Stomach smooth muscle (tissue), 2 donors: ENCODE results near the gene TINAG.

ENCODE experiments used
- H3K27ac ChIP-seq: one replicate; pipeline ENCODE4 v1.7.0; 2013; ENCODE audit warnings: mild to moderate bottlenecking, low read length, inconsistent platforms
- H3K27me3 ChIP-seq, 2 donors: one replicate each; pipeline ENCODE4 v1.7.0; 2013; ENCODE audit warnings: low read length in 2 of 2; ENCODE audit not compliant: insufficient read depth in 2 of 2, control insufficient read depth in 1 of 2
- H3K36me3 ChIP-seq, 2 donors: one replicate each; pipeline ENCODE4 v1.7.0; 2013; ENCODE audit warnings: low read length in 2 of 2; ENCODE audit not compliant: control insufficient read depth in 2 of 2, insufficient read depth in 2 of 2
- H3K4me1 ChIP-seq: one replicate; pipeline ENCODE4 v1.7.0; 2013; ENCODE audit warnings: low read length; ENCODE audit not compliant: control insufficient read depth, insufficient read depth
- H3K4me3 ChIP-seq, 2 donors: one replicate each; pipeline ENCODE4 v1.7.0; 2013; ENCODE audit warnings: low read length in 2 of 2
- H3K9ac ChIP-seq, 2 donors: one replicate each; pipeline ENCODE4 v1.7.0; 2013; ENCODE audit warnings: low read length in 2 of 2, mild to moderate bottlenecking in 1 of 2
- H3K9me3 ChIP-seq, 2 donors: one replicate each; pipeline ENCODE4 v1.7.0; 2013; ENCODE audit warnings: low read length in 2 of 2; ENCODE audit not compliant: control insufficient read depth in 2 of 2
- donor health status: healthy.
- donor health status: Pancreatic carcinoma.

Gene TINAG

DNA sequence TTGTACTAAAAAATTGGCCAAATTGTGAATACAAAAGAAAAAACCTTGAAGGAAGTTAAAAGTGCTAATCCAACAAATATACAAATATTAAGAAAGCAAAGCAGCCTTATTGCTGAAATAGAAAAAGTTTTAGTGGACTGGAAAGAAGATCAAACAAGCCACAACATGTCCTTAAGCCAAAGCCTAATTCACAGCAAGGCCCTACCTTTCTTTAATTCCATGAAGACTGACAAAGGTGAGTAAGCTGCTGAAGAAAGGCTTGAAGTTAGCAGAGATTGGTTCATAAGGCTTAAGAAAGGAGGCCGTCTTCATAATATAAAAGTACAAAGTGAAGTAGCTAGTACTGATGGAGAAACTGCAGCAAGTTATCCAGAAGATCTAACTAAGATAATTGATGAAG is 53.5 kb downstream of the TINAG start:
- Histone ChIP-seq H3K9me3 (no peaks in the 10 kb centered on the region), H3K4me3 (no peak overlapping the region), H3K27me3 (no peaks in the 10 kb centered on the region), H3K36me3 (no peaks in the 10 kb centered on the region), H3K4me1 (no peaks in the 10 kb centered on the region), H3K27ac (no peak overlapping the region), H3K9ac (no peak overlapping the region)

DNA sequence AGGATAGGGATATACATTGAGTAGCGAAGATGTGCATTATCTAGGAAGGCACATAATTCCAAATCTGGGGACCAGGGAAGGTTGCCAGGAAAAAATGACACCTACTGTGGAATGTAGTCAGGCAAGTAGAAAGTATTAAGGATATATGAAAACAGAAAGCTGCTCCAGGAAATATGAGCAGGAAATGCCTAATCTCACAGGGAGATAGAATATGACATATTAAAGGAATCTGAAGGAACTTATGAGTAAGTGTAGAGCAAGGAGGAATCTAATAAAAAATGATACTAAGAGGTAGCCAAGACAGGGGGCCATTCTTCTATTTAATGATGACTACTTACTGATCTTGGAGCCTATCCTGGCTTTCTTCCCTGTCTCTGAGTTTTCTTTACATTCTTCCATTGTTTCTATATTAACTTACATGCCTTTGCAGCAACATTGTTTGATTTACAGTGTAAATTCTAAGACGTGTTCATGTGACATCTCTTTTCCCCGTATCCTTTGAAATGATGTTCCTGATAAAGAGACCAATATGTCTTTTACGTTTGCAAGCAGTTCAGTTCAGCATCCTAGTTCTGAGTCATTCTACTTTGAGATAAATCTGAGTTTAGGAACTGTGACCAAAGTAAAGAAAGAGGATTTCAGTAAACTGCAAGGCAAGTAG is 58.6 kb downstream of the TINAG start:
- H3K4me3 ChIP-seq = no peak overlapping the region
- no peak overlapping the region for H3K9ac ChIP-seq
- no peaks in the 10 kb centered on the region for H3K9me3 ChIP-seq
- H3K36me3 ChIP-seq = no peaks in the 10 kb centered on the region
- H3K4me1 ChIP-seq = no peaks in the 10 kb centered on the region
- no peaks in the 10 kb centered on the region for H3K27me3 ChIP-seq
- H3K27ac ChIP-seq = no peak overlapping the region

- H3K4me1 ChIP-seq = no peaks in the 10 kb centered on the region
- H3K9me3 ChIP-seq = no peaks in the 10 kb centered on the region
- no peaks in the 10 kb centered on the region for H3K27me3 ChIP-seq
- no peak overlapping the region for H3K4me3 ChIP-seq
- H3K36me3 ChIP-seq = no peaks in the 10 kb centered on the region
- no peak overlapping the region for H3K27ac ChIP-seq
- no peak overlapping the region for H3K9ac ChIP-seq
These were observed 69.5 kb downstream of the TINAG start for GRCh38 chr6:54377776-54378175.

DNA sequence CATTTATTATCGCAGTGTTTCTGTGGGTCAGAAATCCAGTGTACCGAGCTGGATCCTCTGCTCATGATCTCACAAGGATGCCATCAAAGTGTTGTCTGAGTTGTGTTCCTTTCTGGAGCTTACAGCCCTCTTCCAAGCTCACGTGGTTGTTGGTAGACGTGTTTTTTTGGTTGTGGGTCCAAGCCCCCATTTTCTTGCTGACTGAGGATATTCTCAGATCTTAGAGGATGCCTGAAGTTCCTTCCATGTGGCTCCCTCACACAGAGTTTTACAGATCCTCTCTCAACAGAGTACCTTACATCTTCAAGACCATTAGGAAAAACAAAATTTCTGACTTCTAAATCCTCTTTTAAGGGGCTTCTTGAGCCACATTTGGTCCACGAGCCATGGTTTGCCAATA is 78.1 kb downstream of the TINAG start:
- H3K4me1 ChIP-seq = no peaks in the 10 kb centered on the region
- H3K9me3 ChIP-seq = no peaks in the 10 kb centered on the region
- H3K4me3 ChIP-seq = no peak overlapping the region
- no peaks in the 10 kb centered on the region for H3K36me3 ChIP-seq
- no peaks in the 10 kb centered on the region for H3K27me3 ChIP-seq
- no peak overlapping the region for H3K9ac ChIP-seq
- H3K27ac ChIP-seq = no peak overlapping the region

DNA sequence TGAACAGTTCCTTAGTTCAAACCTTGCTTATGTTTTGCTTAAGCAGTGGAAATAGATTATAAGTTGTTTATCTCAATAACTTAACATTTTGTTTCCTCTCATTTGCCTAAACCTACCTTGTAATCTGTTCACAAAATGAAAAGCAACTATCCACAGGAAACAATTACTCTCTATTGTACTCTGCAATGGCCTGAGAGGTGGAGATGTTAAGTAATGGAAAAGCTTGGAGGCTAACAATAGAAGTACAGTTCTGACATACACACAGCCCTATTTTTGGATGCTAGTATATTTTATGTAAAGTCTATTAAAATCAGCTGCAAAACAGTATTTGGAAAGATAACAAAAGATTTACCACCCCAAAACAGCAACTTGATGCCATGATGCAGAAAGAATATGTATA is 82.1 kb downstream of the TINAG start:
- no peaks in the 10 kb centered on the region for H3K4me1 ChIP-seq
- H3K9ac ChIP-seq = no peak overlapping the region
- H3K27ac ChIP-seq = no peak overlapping the region
- H3K4me3 ChIP-seq = no peak overlapping the region
- H3K36me3 ChIP-seq = no peaks in the 10 kb centered on the region
- H3K9me3 ChIP-seq = no peaks in the 10 kb centered on the region
- H3K27me3 ChIP-seq = no peaks in the 10 kb centered on the region

GRCh38 chr6:54391577-54391976 is 83.3 kb downstream of the TINAG start:
- Histone ChIP-seq H3K9ac (no peak overlapping the region), H3K27me3 (no peaks in the 10 kb centered on the region), H3K36me3 (no peaks in the 10 kb centered on the region), H3K4me3 (no peak overlapping the region), H3K27ac (no peak overlapping the region), H3K9me3 (no peaks in the 10 kb centered on the region), H3K4me1 (no peaks in the 10 kb centered on the region)

GRCh38 chr6:54403096-54403495 is 94.9 kb downstream of the TINAG start:
- Histone ChIP-seq H3K36me3 (no peaks in the 10 kb centered on the region), H3K27ac (no peak overlapping the region), H3K4me3 (no peak overlapping the region), H3K27me3 (no peaks in the 10 kb centered on the region), H3K4me1 (no peaks in the 10 kb centered on the region), H3K9ac (no peak overlapping the region), H3K9me3 (no peaks in the 10 kb centered on the region)

DNA sequence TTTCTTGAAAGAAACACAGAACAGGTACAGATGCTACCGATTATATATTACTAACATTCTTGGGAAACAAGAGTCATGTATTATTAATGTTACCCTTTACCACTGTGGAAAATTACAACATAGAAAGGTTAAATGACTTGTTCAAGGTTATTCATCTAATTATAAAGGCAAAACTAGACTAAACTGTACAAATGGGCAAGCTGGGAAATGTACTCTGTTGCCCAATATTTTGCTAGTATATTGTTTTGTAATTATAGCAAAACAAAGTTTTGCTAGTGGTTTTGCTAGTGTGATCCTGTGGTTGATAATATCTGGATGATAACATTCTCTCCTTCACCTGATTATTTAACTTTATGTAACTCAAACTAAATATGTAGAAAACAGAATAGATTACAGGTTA is 96.5 kb downstream of the TINAG start:
- H3K36me3 ChIP-seq = no peaks in the 10 kb centered on the region
- H3K9ac ChIP-seq = no peak overlapping the region
- no peaks in the 10 kb centered on the region for H3K4me1 ChIP-seq
- no peaks in the 10 kb centered on the region for H3K27me3 ChIP-seq
- H3K27ac ChIP-seq = no peak overlapping the region
- H3K4me3 ChIP-seq = no peak overlapping the region
- no peaks in the 10 kb centered on the region for H3K9me3 ChIP-seq

DNA sequence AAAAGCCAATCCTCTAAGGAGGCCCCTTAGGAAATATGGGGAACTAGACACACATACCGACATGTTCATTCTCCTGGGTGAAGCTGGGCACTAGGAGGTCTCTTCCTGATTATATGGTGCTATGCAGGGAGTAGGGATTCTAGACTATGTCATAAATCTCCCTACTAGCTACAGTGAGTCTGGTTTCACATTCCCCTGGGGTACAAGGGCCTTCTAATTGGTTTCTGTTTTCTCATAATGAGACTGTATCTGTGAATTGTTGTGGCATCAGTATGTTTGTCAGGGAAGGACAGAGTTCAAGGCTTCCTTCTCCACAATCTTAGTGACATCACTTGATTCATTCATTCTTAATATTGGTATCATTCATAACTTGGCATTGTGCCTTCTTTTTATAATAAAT is 103.5 kb downstream of the TINAG start:
- no peaks in the 10 kb centered on the region for H3K4me1 ChIP-seq
- H3K4me3 ChIP-seq = no peak overlapping the region
- no peak overlapping the region for H3K27ac ChIP-seq
- no peaks in the 10 kb centered on the region for H3K27me3 ChIP-seq
- H3K9ac ChIP-seq = no peak overlapping the region
- H3K9me3 ChIP-seq = no peaks in the 10 kb centered on the region
- no peaks in the 10 kb centered on the region for H3K36me3 ChIP-seq

DNA sequence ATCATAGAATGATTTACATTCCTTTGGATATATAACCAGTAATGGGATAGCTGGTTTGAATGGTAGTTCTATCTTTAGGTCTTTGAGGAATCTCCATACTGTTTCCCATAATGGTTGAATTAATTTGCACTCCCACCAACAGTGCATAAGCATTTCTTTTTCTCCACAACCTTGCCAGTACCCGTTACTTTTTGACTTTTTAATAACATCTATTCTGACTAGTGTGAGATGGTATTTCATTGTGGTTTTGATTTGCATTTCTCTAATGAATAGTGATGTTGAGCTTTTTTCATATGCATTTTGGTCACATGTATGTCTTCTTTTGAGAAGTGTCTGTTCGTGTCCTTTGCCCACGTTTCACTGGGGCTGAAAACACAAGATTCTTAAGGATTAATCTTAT is 107.3 kb downstream of the TINAG start:
- H3K27me3 ChIP-seq = no peaks in the 10 kb centered on the region
- H3K36me3 ChIP-seq = no peaks in the 10 kb centered on the region
- no peak overlapping the region for H3K4me3 ChIP-seq
- no peaks in the 10 kb centered on the region for H3K4me1 ChIP-seq
- no peak overlapping the region for H3K27ac ChIP-seq
- no peaks in the 10 kb centered on the region for H3K9me3 ChIP-seq
- no peak overlapping the region for H3K9ac ChIP-seq

- H3K9me3 ChIP-seq = no peaks in the 10 kb centered on the region
- no peaks in the 10 kb centered on the region for H3K36me3 ChIP-seq
- no peak overlapping the region for H3K27ac ChIP-seq
- H3K27me3 ChIP-seq = no peaks in the 10 kb centered on the region
- no peak overlapping the region for H3K4me3 ChIP-seq
- H3K4me1 ChIP-seq = no peaks in the 10 kb centered on the region
- no peak overlapping the region for H3K9ac ChIP-seq
These were observed 111.6 kb downstream of the TINAG start for GRCh38 chr6:54419885-54420284.
